ENCODE measurements around the gene PUS1. TPM values are rescaled to one million over a fixed set of nuclear protein-coding genes. Genes with fewer than 3 reads are reported as not detected.
"Not testable (repeated sequence)": the region's sequence is repeated elsewhere in the genome, so short reads cannot be mapped to it uniquely, and the experiment has no call there.

The PUS1 gene
- total RNA-seq, 2 experiments from 2014 or later: 32.9 to 34.7 TPM

- Mint-ChIP-seq H3K36me3 (ENCODE audit: low read depth) (peaks cover 38% of the 10 kb centered on the region), H3K27me3 (no peaks in the 10 kb centered on the region), H3K4me1 (peaks cover 5% of the 10 kb centered on the region), H3K9me3 (no peaks in the 10 kb centered on the region), H3K27ac (no peak overlapping the region), H3K4me3 (no peak overlapping the region)
- no peak for DNase-seq
- ChIA-PET POLR2A (interaction anchor here (0.6 kb wide), 1 partner anchor 10 kb away, joined by 4 read pairs; no protein-coding TSS in a partner anchor), CTCF (no interaction called here)
Observed at GRCh38 chr12:131980263-131980662, 51.2 kb downstream of the PUS1 start.

DNA sequence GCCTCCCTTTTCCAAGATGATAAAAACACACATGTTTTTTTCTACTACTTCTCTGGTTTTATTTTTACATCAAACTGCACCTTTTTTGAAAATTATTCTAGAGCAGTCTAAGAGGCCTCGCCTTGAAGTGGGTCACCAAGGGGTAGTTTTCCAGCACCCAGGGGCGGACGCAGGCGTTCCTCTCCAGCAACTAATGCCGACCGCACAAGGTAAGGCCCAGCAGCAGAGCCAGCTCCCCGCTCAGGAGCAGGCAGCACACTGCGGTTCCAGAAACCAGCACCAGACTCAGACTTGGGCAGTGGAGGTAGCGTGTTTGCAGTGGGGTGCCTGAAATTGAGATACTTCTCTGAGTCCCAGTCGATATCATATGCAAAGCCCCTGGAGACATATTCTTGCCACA lies 52.3 kb downstream of the PUS1 start:
- POLR2A ChIA-PET: no interaction called here
- peaks cover 2% of the 10 kb centered on the region for H3K4me1 Mint-ChIP-seq
- no peaks in the 10 kb centered on the region for H3K27me3 Mint-ChIP-seq
- no peak overlapping the region for H3K27ac Mint-ChIP-seq
- H3K36me3 Mint-ChIP-seq (ENCODE audit: low read depth): peaks cover 34% of the 10 kb centered on the region
- CTCF ChIA-PET: no interaction called here
- no peak for DNase-seq
- H3K4me3 Mint-ChIP-seq: no peak overlapping the region
- no peaks in the 10 kb centered on the region for H3K9me3 Mint-ChIP-seq

- Mint-ChIP-seq H3K9me3 (no peaks in the 10 kb centered on the region), H3K4me1 (peaks cover 2% of the 10 kb centered on the region), H3K27ac (no peak overlapping the region), H3K27me3 (no peaks in the 10 kb centered on the region), H3K36me3 (ENCODE audit: low read depth) (peaks cover 41% of the 10 kb centered on the region), H3K4me3 (no peak overlapping the region)
- CTCF ChIA-PET: no interaction called here
- POLR2A ChIA-PET: interaction anchor here (0.5 kb wide), 1 partner anchor 36 kb away, joined by 3 read pairs; no protein-coding TSS in a partner anchor
- no peak for DNase-seq
Observed at GRCh38 chr12:131982041-131982440, 53.0 kb downstream of the PUS1 start.

DNA sequence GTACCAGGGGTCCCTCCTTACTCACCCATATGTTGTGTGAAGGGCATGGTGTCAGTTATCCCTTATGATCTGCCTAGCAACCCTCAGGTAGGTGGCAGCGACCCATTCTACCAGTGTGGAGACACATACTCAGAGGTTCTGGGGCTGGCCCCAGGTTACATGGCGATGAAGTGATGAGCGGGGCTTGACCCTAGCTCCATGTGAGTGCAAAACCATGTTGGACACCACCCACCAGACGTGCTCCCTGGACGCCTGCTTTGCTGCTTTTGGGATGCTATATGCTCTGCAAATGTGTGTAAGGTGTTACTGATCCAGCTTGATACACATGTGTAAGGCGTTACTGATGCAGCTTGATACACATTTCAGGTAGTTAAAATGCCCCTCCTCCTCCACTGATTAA lies 54.0 kb downstream of the PUS1 start:
- peaks cover 41% of the 10 kb centered on the region for H3K36me3 Mint-ChIP-seq (ENCODE audit: low read depth)
- DNase-seq: no peak
- no peaks in the 10 kb centered on the region for H3K9me3 Mint-ChIP-seq
- H3K4me1 Mint-ChIP-seq: peaks cover 2% of the 10 kb centered on the region
- H3K27ac Mint-ChIP-seq: no peak overlapping the region
- ChIA-PET POLR2A (no interaction called here), CTCF (no interaction called here)
- H3K4me3 Mint-ChIP-seq: no peak overlapping the region
- no peaks in the 10 kb centered on the region for H3K27me3 Mint-ChIP-seq

GRCh38 chr12:131983554-131983953 lies 54.5 kb downstream of the PUS1 start:
- ChIA-PET POLR2A (no interaction called here), CTCF (interaction anchor here (1.0 kb wide), 1 partner anchor 14 kb away, joined by 3 read pairs; no protein-coding TSS in a partner anchor)
- Mint-ChIP-seq H3K27ac (no peak overlapping the region), H3K9me3 (no peaks in the 10 kb centered on the region), H3K27me3 (no peaks in the 10 kb centered on the region), H3K36me3 (ENCODE audit: low read depth) (peaks cover 39% of the 10 kb centered on the region), H3K4me3 (no peak overlapping the region), H3K4me1 (peaks cover 2% of the 10 kb centered on the region)
- no peak for DNase-seq

DNA sequence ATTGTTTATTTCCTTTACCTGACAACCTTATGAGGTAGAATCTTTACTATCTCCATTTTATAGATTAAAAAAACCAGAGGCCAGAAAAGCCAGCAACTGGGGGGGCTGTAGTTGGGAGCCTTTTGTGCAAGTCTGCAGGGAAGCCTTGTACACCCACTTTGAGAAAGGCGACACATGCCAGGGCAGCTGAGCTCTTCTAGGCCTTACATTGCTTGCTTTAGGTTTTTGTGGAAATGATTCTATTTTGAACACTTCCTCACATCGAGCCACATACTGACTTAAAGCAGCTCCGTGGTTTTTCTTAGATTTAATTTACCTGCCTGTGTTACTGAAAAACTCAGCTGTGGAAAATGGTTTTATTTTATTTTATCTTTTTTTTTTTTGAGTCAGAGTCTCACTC lies 55.3 kb downstream of the PUS1 start:
- Mint-ChIP-seq H3K27ac (no peak overlapping the region), H3K36me3 (ENCODE audit: low read depth) (peaks cover 42% of the 10 kb centered on the region), H3K4me1 (peaks cover 2% of the 10 kb centered on the region), H3K4me3 (no peak overlapping the region), H3K27me3 (no peaks in the 10 kb centered on the region), H3K9me3 (no peaks in the 10 kb centered on the region)
- no peak for DNase-seq
- CTCF ChIA-PET: interaction anchor here (0.6 to 1.0 kb wide), 2 partner anchors 13 to 22 kb away, joined by 3 read pairs; no protein-coding TSS in a partner anchor
- POLR2A ChIA-PET: interaction anchor here (0.6 kb wide), 1 partner anchor 29 kb away, joined by 3 read pairs; no protein-coding TSS in a partner anchor

DNA sequence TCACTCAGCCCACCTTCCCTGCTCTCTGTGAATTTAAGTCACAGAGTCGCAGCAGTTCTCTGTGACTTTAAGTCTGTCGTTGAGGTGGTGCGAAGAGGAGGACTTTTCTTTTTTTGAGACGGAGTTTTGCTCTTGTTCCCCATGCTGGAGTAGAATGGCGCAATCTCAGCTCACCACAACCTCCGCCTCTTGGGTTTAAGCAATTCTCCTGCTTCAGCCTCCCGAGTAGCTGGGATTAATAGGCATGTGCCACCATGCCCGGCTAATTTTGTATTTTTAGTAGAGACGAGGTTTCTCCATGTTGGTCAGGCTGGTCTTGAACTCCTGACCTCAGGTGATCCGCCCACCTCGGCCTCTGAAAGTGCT lies 56.4 kb downstream of the PUS1 start:
- H3K9me3 Mint-ChIP-seq, CTCF ChIA-PET, H3K4me1 Mint-ChIP-seq, H3K27ac Mint-ChIP-seq, H3K27me3 Mint-ChIP-seq, POLR2A ChIA-PET, DNase-seq, H3K4me3 Mint-ChIP-seq: not testable (repeated sequence)
- peaks cover 43% of the 10 kb centered on the region for H3K36me3 Mint-ChIP-seq (ENCODE audit: low read depth)

DNA sequence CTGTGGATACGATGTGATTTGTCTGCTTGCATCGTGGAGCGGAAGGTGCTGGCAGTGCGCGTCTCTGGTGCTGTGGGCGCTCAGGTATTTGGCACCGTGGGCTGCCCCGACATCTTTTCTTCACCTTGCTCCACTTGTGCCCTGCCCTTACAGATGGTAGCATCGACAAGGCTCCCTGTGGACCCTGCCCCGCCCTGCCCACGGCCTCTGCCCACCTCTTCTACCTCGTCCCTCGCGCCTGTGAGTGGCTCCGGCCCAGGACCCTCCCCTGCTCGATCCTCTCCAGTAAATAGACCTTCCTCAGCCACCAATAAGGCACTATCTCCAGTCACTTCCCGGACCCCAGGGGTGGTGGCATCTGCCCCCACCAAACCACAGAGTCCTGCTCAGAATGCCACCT lies 57.3 kb downstream of the PUS1 start:
- CTCF ChIA-PET: no interaction called here
- Mint-ChIP-seq H3K4me3 (no peak overlapping the region), H3K4me1 (no peaks in the 10 kb centered on the region), H3K36me3 (ENCODE audit: low read depth) (peaks cover 39% of the 10 kb centered on the region), H3K27me3 (no peaks in the 10 kb centered on the region), H3K9me3 (no peaks in the 10 kb centered on the region), H3K27ac (no peak overlapping the region)
- POLR2A ChIA-PET: no interaction called here
- no peak for DNase-seq

DNA sequence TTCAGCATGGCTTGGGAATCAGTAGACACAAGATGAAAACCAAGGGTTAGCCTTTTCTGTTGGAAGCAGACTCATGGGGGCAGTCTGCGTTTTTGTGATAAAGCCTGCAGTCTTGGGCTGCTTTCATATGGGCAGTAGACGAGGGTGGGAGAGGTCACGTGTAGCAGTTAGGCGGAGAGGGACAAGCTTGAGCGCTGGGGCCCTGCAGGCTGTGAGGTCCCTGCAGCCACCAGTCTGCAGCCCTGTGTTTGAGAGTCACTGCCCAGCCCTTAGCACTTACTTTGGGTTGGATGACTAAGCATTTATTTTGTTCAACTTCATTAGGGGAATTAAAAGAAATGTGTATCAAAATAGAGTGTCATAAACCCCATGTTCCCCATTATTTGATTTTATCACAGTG lies 57.8 kb downstream of the PUS1 start:
- Mint-ChIP-seq H3K27ac (no peak overlapping the region), H3K27me3 (no peaks in the 10 kb centered on the region), H3K36me3 (ENCODE audit: low read depth) (peaks cover 37% of the 10 kb centered on the region), H3K9me3 (no peaks in the 10 kb centered on the region), H3K4me1 (no peaks in the 10 kb centered on the region), H3K4me3 (no peak overlapping the region)
- ChIA-PET POLR2A (no interaction called here), CTCF (no interaction called here)
- DNase-seq: no peak

DNA sequence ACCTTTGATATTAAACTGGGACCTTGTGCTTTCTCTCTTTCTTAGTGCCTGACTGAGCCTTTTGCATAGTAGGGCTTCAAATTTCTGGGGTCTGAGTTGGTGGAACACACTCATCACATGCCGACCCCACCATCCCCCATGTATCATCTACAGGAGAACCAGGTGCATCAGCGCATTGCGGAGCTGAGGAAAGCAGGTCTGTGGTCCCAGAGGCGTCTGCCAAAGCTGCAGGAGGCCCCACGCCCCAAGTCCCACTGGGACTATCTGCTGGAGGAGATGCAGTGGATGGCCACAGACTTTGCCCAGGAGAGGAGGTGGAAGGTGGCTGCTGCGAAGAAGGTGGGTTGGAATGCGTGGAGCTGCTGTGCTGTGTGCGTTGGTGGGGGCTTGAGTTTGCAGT lies 58.5 kb downstream of the PUS1 start:
- DNase-seq: no peak
- Mint-ChIP-seq H3K27me3 (no peaks in the 10 kb centered on the region), H3K9me3 (no peaks in the 10 kb centered on the region), H3K4me3 (no peak overlapping the region), H3K27ac (no peak overlapping the region), H3K4me1 (no peaks in the 10 kb centered on the region), H3K36me3 (ENCODE audit: low read depth) (peaks cover 40% of the 10 kb centered on the region)
- ChIA-PET POLR2A (no interaction called here), CTCF (no interaction called here)

- POLR2A ChIA-PET: no interaction called here
- Mint-ChIP-seq H3K36me3 (ENCODE audit: low read depth) (peaks cover 40% of the 10 kb centered on the region), H3K27ac (no peak overlapping the region)
Observed at GRCh38 chr12:131988054-131988796, 59.1 kb downstream of the PUS1 start.

GRCh38 chr12:131989021-131989420 lies 59.9 kb downstream of the PUS1 start:
- no peaks in the 10 kb centered on the region for H3K9me3 Mint-ChIP-seq
- peaks cover 44% of the 10 kb centered on the region for H3K36me3 Mint-ChIP-seq (ENCODE audit: low read depth)
- POLR2A ChIA-PET: no interaction called here

More at GRCh38 chr12:131988054-131988796, 59.1 kb downstream of the PUS1 start:
- Mint-ChIP-seq H3K4me1 (no peaks in the 10 kb centered on the region), H3K27me3 (no peaks in the 10 kb centered on the region), H3K4me3 (no peak overlapping the region), H3K9me3 (no peaks in the 10 kb centered on the region)
- CTCF ChIA-PET: no interaction called here
- no peak for DNase-seq

GRCh38 chr12:131990066-131990979 lies 61.2 kb downstream of the PUS1 start:
- peaks cover 51% of the 10 kb centered on the region for H3K36me3 Mint-ChIP-seq (ENCODE audit: low read depth)
- ChIA-PET POLR2A (interaction anchor here (1.0 kb wide), 1 partner anchor 10 kb away, joined by 4 read pairs; no protein-coding TSS in a partner anchor), CTCF (interaction anchor here (0.6 kb wide), 1 partner anchor 537 kb away, joined by 3 read pairs; no protein-coding TSS in a partner anchor)
- H3K27me3 Mint-ChIP-seq: no peaks in the 10 kb centered on the region
- no peak for DNase-seq
- H3K4me1 Mint-ChIP-seq: no peaks in the 10 kb centered on the region
- H3K9me3 Mint-ChIP-seq: no peaks in the 10 kb centered on the region
- no peak overlapping the region for H3K27ac Mint-ChIP-seq
- no peak overlapping the region for H3K4me3 Mint-ChIP-seq

More at GRCh38 chr12:131989021-131989420, 59.9 kb downstream of the PUS1 start:
- Mint-ChIP-seq H3K27me3 (no peaks in the 10 kb centered on the region), H3K27ac (no peak overlapping the region), H3K4me3 (no peak overlapping the region), H3K4me1 (no peaks in the 10 kb centered on the region)
- no peak for DNase-seq
- CTCF ChIA-PET: no interaction called here
